ENCODE data around the gene DBH. TPM values are rescaled to one million over a fixed set of nuclear protein-coding genes. Genes with fewer than 3 reads are reported as not detected.
A peak's percentile ranks its signal among the peaks of the same experiment; 100 is the strongest.

DBH gene
- polyA plus RNA-seq, 6 donors from 2014 or later, result not detected

- Mint-ChIP-seq H3K27ac (no peak overlapping the region), H3K4me3 (no peak overlapping the region)
These were observed 22.6 kb downstream of the DBH start for GRCh38 chr9:133658442-133659431.

GRCh38 chr9:133659516-133659915 lies 23.4 kb downstream of the DBH start:
- DNase-seq, result no peak
- Mint-ChIP-seq H3K36me3 (no peaks in the 10 kb centered on the region), H3K4me3 (no peak overlapping the region), H3K9me3 (no peaks in the 10 kb centered on the region), H3K4me1 (peaks cover 0 to 3% (median 2%) of the 10 kb centered on the region in 3 donors), H3K27me3 (peaks cover 25 to 76% (median 58%) of the 10 kb centered on the region in 3 donors), H3K27ac (no peak overlapping the region)
- no peak for ATAC-seq (ENCODE audit: low read depth in 2 of 2)

More at GRCh38 chr9:133658442-133659431, 22.6 kb downstream of the DBH start:
- peaks cover 0 to 3% (median 2%) of the 10 kb centered on the region in 3 donors for H3K4me1 Mint-ChIP-seq
- no peaks in the 10 kb centered on the region for H3K36me3 Mint-ChIP-seq
- H3K27me3 Mint-ChIP-seq, result peaks cover 28 to 80% (median 62%) of the 10 kb centered on the region in 3 donors
- DNase-seq, result no peak
- H3K9me3 Mint-ChIP-seq, result no peaks in the 10 kb centered on the region
- no peak for ATAC-seq (ENCODE audit: low read depth in 2 of 2)

GRCh38 chr9:133661846-133662540 lies 25.8 kb downstream of the DBH start:
- DNase-seq (no peak), ATAC-seq (ENCODE audit: low read depth in 2 of 2) (no peak)
- H3K4me1 Mint-ChIP-seq, result peaks cover 0 to 3% (median 2%) of the 10 kb centered on the region in 3 donors
- no peaks in the 10 kb centered on the region for H3K36me3 Mint-ChIP-seq
- H3K27ac Mint-ChIP-seq, result no peak overlapping the region
- peaks cover 20 to 51% (median 34%) of the 10 kb centered on the region in 3 donors for H3K27me3 Mint-ChIP-seq
- H3K9me3 Mint-ChIP-seq, result no peaks in the 10 kb centered on the region
- no peak overlapping the region for H3K4me3 Mint-ChIP-seq

GRCh38 chr9:133664173-133665050 lies 28.2 kb downstream of the DBH start:
- Mint-ChIP-seq H3K27me3 (peaks cover 4 to 27% (median 10%) of the 10 kb centered on the region in 3 donors), H3K9me3 (no peaks in the 10 kb centered on the region), H3K27ac (peak overlapping the region in 1 of 6 donors; percentile 53), H3K36me3 (no peaks in the 10 kb centered on the region), H3K4me3 (no peak overlapping the region), H3K4me1 (peaks cover 0 to 3% (median 0%) of the 10 kb centered on the region in 3 donors)
- ATAC-seq (ENCODE audit: low read depth in 2 of 2), result no peak
- DNase-seq, result no peak

- no peak for ATAC-seq (ENCODE audit: low read depth in 2 of 2)
- Mint-ChIP-seq H3K36me3 (no peaks in the 10 kb centered on the region), H3K9me3 (no peaks in the 10 kb centered on the region), H3K4me1 (peaks cover 0 to under 1% (median 0%) of the 10 kb centered on the region in 3 donors), H3K27ac (no peak overlapping the region), H3K4me3 (no peak overlapping the region), H3K27me3 (peaks cover under 1 to 20% (median 3%) of the 10 kb centered on the region in 3 donors)
- DNase-seq, result no peak
These were observed 28.9 kb downstream of the DBH start for GRCh38 chr9:133665096-133665495.

- ATAC-seq (ENCODE audit: low read depth in 2 of 2) (no peak), DNase-seq (no peak)
- no peaks in the 10 kb centered on the region for H3K36me3 Mint-ChIP-seq
- no peaks in the 10 kb centered on the region for H3K4me1 Mint-ChIP-seq
- no peaks in the 10 kb centered on the region for H3K9me3 Mint-ChIP-seq
- H3K4me3 Mint-ChIP-seq, result no peak overlapping the region
- H3K27ac Mint-ChIP-seq, result no peak overlapping the region
- H3K27me3 Mint-ChIP-seq, result peaks cover 0 to 15% (median 0%) of the 10 kb centered on the region in 3 donors
These were observed 29.4 kb downstream of the DBH start for GRCh38 chr9:133665535-133665934.

- ATAC-seq (ENCODE audit: low read depth in 2 of 2) (no peak), DNase-seq (no peak)
- no peaks in the 10 kb centered on the region for H3K9me3 Mint-ChIP-seq
- no peak overlapping the region for H3K4me3 Mint-ChIP-seq
- H3K4me1 Mint-ChIP-seq, result no peaks in the 10 kb centered on the region
- peaks cover 0 to 7% (median 0%) of the 10 kb centered on the region in 3 donors for H3K27me3 Mint-ChIP-seq
- no peaks in the 10 kb centered on the region for H3K36me3 Mint-ChIP-seq
- H3K27ac Mint-ChIP-seq, result peak overlapping the region in 1 of 6 donors; percentile 38
These were observed 30.2 kb downstream of the DBH start for GRCh38 chr9:133666387-133666786.

GRCh38 chr9:133666845-133667244 lies 30.7 kb downstream of the DBH start:
- Mint-ChIP-seq H3K27me3 (peaks cover 0 to 2% (median 0%) of the 10 kb centered on the region in 3 donors), H3K27ac (peak overlapping the region in 1 of 6 donors; percentile 38), H3K4me1 (no peaks in the 10 kb centered on the region), H3K9me3 (no peaks in the 10 kb centered on the region), H3K4me3 (no peak overlapping the region), H3K36me3 (no peaks in the 10 kb centered on the region)
- ATAC-seq (ENCODE audit: low read depth in 2 of 2) (no peak), DNase-seq (no peak)

- H3K36me3 Mint-ChIP-seq, result no peaks in the 10 kb centered on the region
- no peaks in the 10 kb centered on the region for H3K9me3 Mint-ChIP-seq
- H3K4me3 Mint-ChIP-seq, result no peak overlapping the region
- H3K27ac Mint-ChIP-seq, result no peak overlapping the region
- no peak for DNase-seq
- no peaks in the 10 kb centered on the region for H3K4me1 Mint-ChIP-seq
- no peaks in the 10 kb centered on the region for H3K27me3 Mint-ChIP-seq
- ATAC-seq (ENCODE audit: low read depth in 2 of 2), result no peak
These were observed 31.7 kb downstream of the DBH start for GRCh38 chr9:133667759-133668450.

- no peak overlapping the region for H3K27ac Mint-ChIP-seq
- H3K4me3 Mint-ChIP-seq, result no peak overlapping the region
- H3K27me3 Mint-ChIP-seq, result peaks cover 0 to 2% (median 0%) of the 10 kb centered on the region in 3 donors
- H3K4me1 Mint-ChIP-seq, result no peaks in the 10 kb centered on the region
- no peak for ATAC-seq (ENCODE audit: low read depth in 2 of 2)
- DNase-seq, result no peak
- no peaks in the 10 kb centered on the region for H3K36me3 Mint-ChIP-seq
- no peaks in the 10 kb centered on the region for H3K9me3 Mint-ChIP-seq
These were observed 33.1 kb downstream of the DBH start for GRCh38 chr9:133669182-133669801.

GRCh38 chr9:133670466-133670865 lies 34.3 kb downstream of the DBH start:
- Mint-ChIP-seq H3K27me3 (peaks cover 0 to 7% (median 4%) of the 10 kb centered on the region in 3 donors), H3K27ac (no peak overlapping the region), H3K4me3 (no peak overlapping the region), H3K36me3 (no peaks in the 10 kb centered on the region), H3K4me1 (no peaks in the 10 kb centered on the region), H3K9me3 (no peaks in the 10 kb centered on the region)
- ATAC-seq (ENCODE audit: low read depth in 2 of 2) (no peak), DNase-seq (no peak)

- no peak for DNase-seq
- Mint-ChIP-seq H3K36me3 (no peaks in the 10 kb centered on the region), H3K27me3 (peaks cover 0 to 7% (median 6%) of the 10 kb centered on the region in 3 donors), H3K9me3 (no peaks in the 10 kb centered on the region), H3K27ac (no peak overlapping the region), H3K4me3 (no peak overlapping the region), H3K4me1 (no peaks in the 10 kb centered on the region)
- no peak for ATAC-seq (ENCODE audit: low read depth in 2 of 2)
These were observed 35.2 kb downstream of the DBH start for GRCh38 chr9:133671371-133671770.
